Breast epithelium (tissue), 4 donors: ENCODE results near the gene PAX7. TPM values are rescaled to one million over a fixed set of nuclear protein-coding genes. Genes with fewer than 3 reads are reported as not detected.

ENCODE experiments used
- DNase-seq, 2 donors: peaks; one replicate each; pipeline ENCODE4 v3.0.0-alpha.2; 2019; ENCODE audit warnings: low spot score in 2 of 2
- H3K27ac ChIP-seq, 2 donors: fragments of 200-600 bp; sonication (generic) in 1 of 2; one replicate each; pipeline ENCODE4 v1.5.1; 2016 to 2019; ENCODE audit warnings: mild to moderate bottlenecking in 1 of 2
- H3K27me3 ChIP-seq, 2 donors: fragments of 200-600 bp; sonication (generic) in 1 of 2; one replicate each; pipeline versions ENCODE4 v1.5.1 to v1.6.0; 2017 to 2019; ENCODE audit warnings: control low read depth in 1 of 2, mild to moderate bottlenecking in 1 of 2
- H3K36me3 ChIP-seq: fragments of 200-600 bp; one replicate; pipeline ENCODE4 v1.5.1; 2019
- H3K4me1 ChIP-seq, 2 donors: fragments of 200-600 bp; sonication (generic); one replicate each; pipeline ENCODE4 v1.5.1; 2016 to 2019; ENCODE audit warnings: control low read depth in 1 of 2
- H3K4me3 ChIP-seq, 3 donors: fragments of 200-600 bp; sonication (generic); 1 replicate in 2 of 3; 2 replicates in 1 of 3; pipeline ENCODE4 v1.5.1; 2016 to 2019; ENCODE audit warnings: mild to moderate bottlenecking in 3 of 3, moderate library complexity in 2 of 3
- H3K9me3 ChIP-seq, 2 donors: fragments of 200-600 bp; sonication (generic) in 1 of 2; one replicate each; pipeline ENCODE4 v1.5.1; 2016 to 2019; ENCODE audit warnings: control low read depth in 1 of 2
- POLR2A ChIP-seq: fragments of 450-650 bp; IDR thresholded peaks from one replicate; pipeline ENCODE4 v1.6.1; 2016; ENCODE audit warnings: antibody characterized with exemption, mild to moderate bottlenecking, moderate library complexity
- POLR2AphosphoS5 ChIP-seq, 3 donors: sonication (generic); formaldehyde crosslinking; IDR thresholded peaks; one replicate each; pipeline ENCODE4 v1.6.1; 2017; ENCODE audit warnings: antibody characterized with exemption in 3 of 3
- intact Hi-C: fragments of 100-400 bp; cut with DNase I; formaldehyde crosslinking; loops from one replicate; pipeline ENCODE4 v1.15.1; 2023; ENCODE audit warnings: low total_unique reads
- total RNA-seq, 3 donors: library from RNA; depleted of rRNA; stranded (reverse); fragments of >200 nt; gene quantifications; one replicate each; pipeline ENCODE4 v1.1.0, GENCODE V29; 2016
- TF ChIP-seq, protein P1 (sequence below), 3 donors: fragments of 450-650 bp; IDR thresholded peaks; one replicate each; pipeline ENCODE4 v1.5.1; 2016 to 2017; ENCODE audit warnings: antibody characterized with exemption in 3 of 3, mild to moderate bottlenecking in 3 of 3, moderate library complexity in 3 of 3

The PAX7 gene
- total RNA-seq, 3 donors from 2014 or later: not detected

GRCh38 chr1:18644973-18645746, 14.5 kb downstream of the PAX7 start:
- no peaks in the 10 kb centered on the region for H3K9me3 ChIP-seq
- no peak for DNase-seq
- no peak overlapping the region for H3K4me3 ChIP-seq
- peaks cover 0 to 14% of the 10 kb centered on the region in 2 donors for H3K4me1 ChIP-seq
- intact Hi-C loops: no loop called here
- no peak for TF ChIP-seq POLR2AphosphoS5 (IDR thresholded peaks at IDR 0.05)
- TF ChIP-seq POLR2A: no peak
- TF ChIP-seq, protein P1, sequence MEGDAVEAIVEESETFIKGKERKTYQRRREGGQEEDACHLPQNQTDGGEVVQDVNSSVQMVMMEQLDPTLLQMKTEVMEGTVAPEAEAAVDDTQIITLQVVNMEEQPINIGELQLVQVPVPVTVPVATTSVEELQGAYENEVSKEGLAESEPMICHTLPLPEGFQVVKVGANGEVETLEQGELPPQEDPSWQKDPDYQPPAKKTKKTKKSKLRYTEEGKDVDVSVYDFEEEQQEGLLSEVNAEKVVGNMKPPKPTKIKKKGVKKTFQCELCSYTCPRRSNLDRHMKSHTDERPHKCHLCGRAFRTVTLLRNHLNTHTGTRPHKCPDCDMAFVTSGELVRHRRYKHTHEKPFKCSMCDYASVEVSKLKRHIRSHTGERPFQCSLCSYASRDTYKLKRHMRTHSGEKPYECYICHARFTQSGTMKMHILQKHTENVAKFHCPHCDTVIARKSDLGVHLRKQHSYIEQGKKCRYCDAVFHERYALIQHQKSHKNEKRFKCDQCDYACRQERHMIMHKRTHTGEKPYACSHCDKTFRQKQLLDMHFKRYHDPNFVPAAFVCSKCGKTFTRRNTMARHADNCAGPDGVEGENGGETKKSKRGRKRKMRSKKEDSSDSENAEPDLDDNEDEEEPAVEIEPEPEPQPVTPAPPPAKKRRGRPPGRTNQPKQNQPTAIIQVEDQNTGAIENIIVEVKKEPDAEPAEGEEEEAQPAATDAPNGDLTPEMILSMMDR (IDR thresholded peaks at IDR 0.05): no peak
- H3K36me3 ChIP-seq: no peaks in the 10 kb centered on the region
- no peak overlapping the region for H3K27ac ChIP-seq
- H3K27me3 ChIP-seq: peaks cover 9 to 100% of the 10 kb centered on the region in 2 donors

DNA sequence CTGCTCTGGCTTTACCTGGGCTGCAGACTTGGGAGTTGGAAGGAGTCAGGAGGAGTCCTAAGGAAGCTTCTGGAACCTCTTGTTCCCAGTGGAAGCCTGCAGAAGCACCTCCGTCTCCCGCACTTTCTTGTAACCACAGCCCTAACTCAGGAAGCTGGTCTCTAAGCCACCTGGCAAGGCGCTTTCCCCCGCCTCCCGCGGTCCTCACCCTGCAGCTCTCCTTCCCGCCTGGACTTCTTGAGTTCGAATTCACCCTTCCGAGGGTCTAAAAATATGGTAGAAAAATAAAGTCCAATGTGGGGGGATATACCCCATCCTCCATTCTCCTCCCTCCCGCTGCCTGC, 15.1 kb downstream of the PAX7 start:
- H3K36me3 ChIP-seq: no peaks in the 10 kb centered on the region
- peaks cover 0 to 14% of the 10 kb centered on the region in 2 donors for H3K4me1 ChIP-seq
- H3K9me3 ChIP-seq: no peaks in the 10 kb centered on the region
- intact Hi-C loops: no loop called here
- no peak overlapping the region for H3K27ac ChIP-seq
- peaks cover 6 to 100% of the 10 kb centered on the region in 2 donors for H3K27me3 ChIP-seq
- DNase-seq: no peak
- TF ChIP-seq POLR2A (no peak), POLR2AphosphoS5 (IDR thresholded peaks at IDR 0.05) (no peak)
- TF ChIP-seq, protein P1 (IDR thresholded peaks at IDR 0.05): no peak
- H3K4me3 ChIP-seq: no peak overlapping the region

DNA sequence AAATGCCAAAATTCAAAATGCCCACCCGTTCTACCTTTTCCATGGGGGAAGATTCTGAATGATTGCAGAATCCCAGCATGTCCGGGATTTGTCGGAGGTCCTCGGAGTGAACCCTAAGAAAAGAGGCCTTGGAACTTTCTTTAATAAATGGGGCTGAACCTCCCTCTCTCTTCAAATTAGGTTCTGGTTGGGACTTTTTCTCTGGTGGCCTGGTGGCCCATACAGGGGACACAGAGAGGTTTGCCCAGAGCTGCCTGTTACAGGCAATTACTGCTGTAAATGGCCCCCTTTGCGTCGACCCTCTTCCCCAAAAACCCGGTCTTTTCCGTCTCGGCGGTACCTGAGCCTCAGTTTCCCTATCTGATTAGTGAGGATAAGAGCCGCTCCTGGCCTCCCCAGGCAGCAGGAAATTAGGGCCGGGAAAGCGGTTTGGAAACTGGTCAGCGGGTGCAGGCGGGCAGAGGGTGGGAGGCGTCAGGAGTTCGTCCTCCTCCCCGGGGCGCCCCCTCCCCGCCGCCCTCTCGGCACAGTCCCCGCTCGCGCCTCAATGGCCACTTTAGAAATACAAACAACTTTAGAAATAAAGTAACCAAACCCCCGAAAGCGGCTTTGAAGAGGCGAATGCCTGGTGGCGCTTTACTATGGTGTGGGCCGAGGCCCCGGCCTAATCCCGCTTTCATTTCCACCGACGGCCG, 15.6 kb downstream of the PAX7 start:
- peak overlapping the region in 2 of 3 donors; percentile 38 to 59 for H3K4me3 ChIP-seq
- no peak for DNase-seq

GRCh38 chr1:18646786-18647410, 16.3 kb downstream of the PAX7 start:
- Histone ChIP-seq H3K4me3 (peak overlapping the region in 2 of 3 donors; percentile 38 to 59), H3K9me3 (no peaks in the 10 kb centered on the region), H3K27ac (no peak overlapping the region), H3K27me3 (peaks cover 6 to 98% of the 10 kb centered on the region in 2 donors), H3K36me3 (no peaks in the 10 kb centered on the region), H3K4me1 (peaks cover 0 to 14% of the 10 kb centered on the region in 2 donors)
- intact Hi-C loops: no loop called here
- DNase-seq: no peak
- TF ChIP-seq, protein P1 (IDR thresholded peaks at IDR 0.05): no peak
- TF ChIP-seq POLR2AphosphoS5 (IDR thresholded peaks at IDR 0.05) (no peak), POLR2A (no peak)

More for the DNA sequence above, 15.6 kb downstream of the PAX7 start:
- Histone ChIP-seq H3K36me3 (no peaks in the 10 kb centered on the region), H3K27me3 (peaks cover 6 to 98% of the 10 kb centered on the region in 2 donors), H3K9me3 (no peaks in the 10 kb centered on the region), H3K27ac (no peak overlapping the region), H3K4me1 (peaks cover 0 to 14% of the 10 kb centered on the region in 2 donors)
- TF ChIP-seq POLR2A: no peak
- TF ChIP-seq POLR2AphosphoS5 (IDR thresholded peaks at IDR 0.05): no peak
- TF ChIP-seq, protein P1 (IDR thresholded peaks at IDR 0.05): no peak
- intact Hi-C loops: no loop called here
